Right lung (tissue), 5 donors: ENCODE data around the gene WARS2. TPM values are rescaled to one million over a fixed set of nuclear protein-coding genes. Genes with fewer than 3 reads are reported as not detected.
"Not testable (repeated sequence)": the region's sequence is repeated elsewhere in the genome, so short reads cannot be mapped to it uniquely, and the experiment has no call there.

Experiments used
- DNase-seq, 2 donors: peaks; one replicate each; pipeline ENCODE4 v3.0.0-alpha.2; 2013
- polyA plus RNA-seq, 5 donors: library from polyadenylated mRNA; unstranded; fragments of 120-200 nt; gene quantifications; one replicate each; pipeline versions ENCODE4 v1.2.1 to v1.2.3, GENCODE V29; 2013; ENCODE audit warnings: inconsistent platforms in 1 of 5, low replicate concordance in 1 of 5; ENCODE audit not compliant: insufficient read length in 5 of 5, insufficient read depth in 1 of 5

Gene WARS2
- polyA plus RNA-seq, 5 donors = 13.6 to 24.5 (median 21.6) TPM

DNA sequence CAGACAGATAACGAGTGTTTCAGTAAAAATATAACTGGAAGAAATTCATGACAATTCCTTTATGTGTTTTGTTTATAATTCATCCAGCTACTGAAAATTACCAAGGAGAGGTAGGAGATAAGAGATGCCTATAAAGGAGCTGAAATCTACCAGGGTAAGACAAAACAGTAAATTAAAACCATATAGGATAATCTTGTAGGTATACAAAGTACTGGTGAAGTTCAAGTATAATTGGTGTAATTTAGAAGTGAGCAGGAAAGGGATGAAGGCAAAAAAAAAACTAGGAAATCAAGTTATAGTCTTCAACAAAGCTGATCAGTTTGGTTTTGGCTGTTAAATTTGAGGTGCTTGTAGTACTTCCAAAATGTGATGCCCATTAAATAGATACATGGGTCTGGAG, 1.2 kb upstream of the WARS2 start:
- no peak for DNase-seq

DNA sequence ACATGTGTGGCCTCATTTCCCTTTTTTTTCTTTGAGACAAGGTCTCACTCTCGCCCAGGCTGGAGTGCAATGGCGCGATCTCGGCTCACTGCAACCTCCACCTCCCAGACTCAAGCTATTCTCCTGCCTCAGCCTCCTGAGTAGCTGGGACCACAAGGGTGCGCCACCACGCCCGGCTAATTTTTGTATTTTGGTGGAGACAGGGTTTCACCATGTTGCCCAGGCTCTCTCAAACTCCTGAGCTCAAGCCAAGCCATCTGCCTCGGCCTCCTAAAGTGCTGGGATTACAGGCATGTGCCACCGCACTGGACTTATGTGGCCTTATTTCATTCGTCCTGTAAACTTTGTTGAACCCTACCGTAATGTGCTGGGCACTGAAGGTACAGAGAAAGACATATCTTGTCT, 569 bp upstream of the WARS2 start:
- no peak for DNase-seq

DNA sequence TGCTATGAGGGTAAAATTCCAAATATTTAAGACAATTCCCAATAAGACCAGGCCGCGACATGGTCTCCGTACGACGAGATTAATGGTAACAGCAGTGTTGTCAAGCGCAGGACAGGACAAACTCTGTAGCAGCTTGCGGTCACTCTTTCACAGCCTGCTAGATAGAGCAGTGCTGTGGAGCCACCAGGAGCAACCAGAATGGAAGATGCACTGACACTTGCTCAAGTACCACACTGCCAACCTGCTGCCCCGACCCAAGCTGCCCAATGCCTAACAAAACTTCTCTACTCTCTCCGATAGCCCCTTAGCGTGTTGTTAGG, 636 bp downstream of the WARS2 start:
- DNase-seq = no peak

DNA sequence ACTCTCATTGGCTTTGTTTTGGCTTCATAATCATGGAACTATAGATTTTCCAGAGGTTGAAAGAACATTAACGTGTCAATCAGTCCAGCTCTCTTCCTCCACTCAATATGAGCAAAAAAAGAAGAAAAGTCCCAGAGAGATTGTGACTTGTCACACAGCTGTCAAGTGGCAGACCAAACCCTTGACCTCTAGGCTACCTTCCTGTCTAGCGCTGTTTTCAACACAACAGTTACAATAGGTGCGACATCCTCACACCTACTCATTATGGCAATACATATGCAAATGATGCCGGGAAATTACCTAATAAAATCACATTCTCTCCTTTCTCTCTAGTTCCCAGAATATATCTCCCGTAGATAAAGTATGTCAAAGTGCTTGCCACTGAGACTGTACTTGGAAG, 1.1 kb downstream of the WARS2 start:
- DNase-seq = no peak

DNA sequence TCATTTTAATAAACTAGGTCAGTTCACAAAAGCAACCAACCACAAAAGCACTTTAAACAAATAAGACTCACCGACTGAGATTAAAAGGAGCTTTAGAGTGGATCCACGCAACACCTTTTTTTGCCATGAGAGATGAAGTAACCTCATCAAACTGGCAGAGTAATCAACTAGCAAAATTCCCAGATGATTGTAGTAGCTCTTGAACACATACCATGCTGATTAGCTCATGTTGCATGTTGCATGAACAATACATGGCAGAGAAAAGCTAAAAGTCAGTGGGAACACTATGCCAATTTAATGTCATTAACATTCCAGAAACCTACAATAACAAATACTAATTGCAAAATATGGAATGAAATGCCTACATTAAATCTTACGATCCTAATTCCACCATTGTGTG, 4.1 kb downstream of the WARS2 start:
- DNase-seq = no peak

DNA sequence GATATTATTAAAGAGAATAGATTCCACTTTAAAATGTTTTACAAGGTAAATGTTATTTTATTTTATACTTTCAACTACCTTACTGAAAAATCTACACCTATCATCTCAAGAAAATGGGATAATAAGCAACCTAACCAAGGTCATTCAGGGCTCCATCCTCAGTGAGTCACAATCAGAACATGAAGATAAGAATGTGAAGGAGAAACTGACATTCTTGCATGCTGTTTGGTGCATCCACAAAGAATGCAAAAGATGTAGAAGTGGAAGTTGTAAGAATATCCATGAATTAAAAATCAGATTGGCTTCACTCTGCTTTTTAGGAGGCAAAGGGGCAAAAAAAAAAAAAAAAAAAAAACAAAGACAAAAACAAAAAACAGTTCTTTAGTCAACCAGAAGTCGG, 6.5 kb downstream of the WARS2 start:
- DNase-seq = no peak

DNA sequence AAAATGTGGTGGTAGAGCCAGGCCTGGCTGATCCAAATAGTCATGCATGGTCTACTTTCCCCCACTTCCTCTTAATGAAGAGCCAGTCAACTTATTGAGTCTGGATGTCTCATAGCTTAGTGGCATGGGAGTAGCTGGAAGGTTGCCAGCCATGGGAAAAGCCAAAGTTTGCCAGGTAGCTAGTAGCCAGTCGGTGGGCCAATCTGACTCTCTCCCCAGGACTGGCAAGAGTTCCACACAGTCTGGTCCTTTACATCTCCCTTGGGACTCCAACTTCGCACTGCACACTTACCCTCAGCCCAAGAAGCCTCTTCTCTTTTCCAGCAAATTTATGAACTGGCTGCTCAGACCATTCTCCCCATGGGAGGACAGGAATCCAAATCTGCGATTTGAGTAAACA, 8.3 kb downstream of the WARS2 start:
- no peak for DNase-seq

DNA sequence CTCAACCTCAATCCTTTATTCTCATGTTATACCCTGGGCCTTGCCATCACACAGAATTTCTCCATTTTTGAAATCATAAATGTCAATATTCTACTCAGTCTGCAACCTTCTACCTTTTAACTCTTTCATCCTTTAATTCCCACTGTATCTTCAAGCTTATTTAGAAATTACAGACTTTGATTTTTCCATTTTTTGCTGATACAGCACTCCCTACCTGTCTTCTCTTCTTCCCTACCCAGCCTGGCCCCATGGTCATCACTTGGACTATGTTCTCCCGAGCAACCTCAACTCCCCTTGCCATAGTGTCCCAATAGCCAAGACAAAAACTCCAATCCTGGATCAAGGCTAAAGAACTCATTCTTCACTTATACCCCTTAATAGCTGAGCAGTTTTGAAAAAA, 14.6 kb downstream of the WARS2 start:
- no peak for DNase-seq

DNA sequence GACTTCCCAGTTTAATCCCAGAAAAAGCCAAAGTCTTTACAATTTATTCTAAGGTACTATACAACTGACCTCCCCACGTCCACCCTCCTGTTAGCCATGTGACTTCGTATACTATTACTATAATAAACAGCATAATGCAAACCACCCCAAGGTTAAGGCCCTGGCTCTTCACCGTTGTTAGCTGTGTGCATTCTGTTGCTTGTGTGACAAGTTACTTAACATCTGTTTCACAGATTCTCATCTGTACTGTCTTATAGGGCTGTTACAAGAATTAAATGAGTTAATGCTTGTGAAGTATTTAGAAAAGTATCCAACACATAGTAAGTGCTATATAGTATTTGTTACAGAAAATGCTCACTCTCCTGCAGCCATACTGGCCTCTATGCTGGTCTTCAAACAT, 15.7 kb downstream of the WARS2 start:
- DNase-seq = no peak

DNA sequence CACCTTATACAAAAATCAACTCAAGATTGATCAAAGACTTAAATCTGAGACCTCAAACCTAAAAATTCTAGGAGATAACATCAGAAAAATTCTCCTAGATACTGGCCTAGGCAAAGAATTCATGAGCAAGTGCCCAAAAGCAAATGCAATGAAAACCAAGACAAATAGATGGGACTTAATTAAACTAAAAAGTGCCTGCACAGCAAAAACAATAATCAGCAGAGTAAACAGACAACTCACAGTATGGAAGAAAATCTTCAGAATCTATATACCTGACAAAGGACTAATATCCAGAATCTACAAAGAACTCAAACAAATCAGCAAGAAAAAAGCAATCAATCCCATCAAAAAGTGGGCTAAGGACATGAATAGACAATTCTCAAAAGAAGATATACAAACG, 18.6 kb downstream of the WARS2 start:
- DNase-seq = not testable (repeated sequence)

DNA sequence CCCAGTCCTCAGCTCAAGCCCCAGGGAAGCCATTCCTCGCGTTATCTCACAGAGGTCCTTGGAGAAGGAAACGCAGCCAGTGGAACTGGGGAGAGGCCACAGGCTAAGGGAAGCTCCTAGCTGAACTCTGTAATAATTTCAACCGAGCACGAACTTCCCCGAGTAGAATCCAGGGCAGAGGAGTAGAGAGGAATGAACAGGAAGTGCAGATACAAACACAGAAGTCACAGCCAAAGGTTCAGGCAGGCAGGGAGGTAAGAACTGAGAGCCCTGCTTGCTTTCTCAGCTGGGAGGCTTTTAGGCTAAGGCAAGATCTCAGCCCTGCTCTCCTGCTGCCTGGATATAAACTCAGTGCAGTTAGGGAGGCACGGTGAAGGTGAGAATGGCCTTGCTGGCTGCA, 23.7 kb downstream of the WARS2 start:
- no peak for DNase-seq

DNA sequence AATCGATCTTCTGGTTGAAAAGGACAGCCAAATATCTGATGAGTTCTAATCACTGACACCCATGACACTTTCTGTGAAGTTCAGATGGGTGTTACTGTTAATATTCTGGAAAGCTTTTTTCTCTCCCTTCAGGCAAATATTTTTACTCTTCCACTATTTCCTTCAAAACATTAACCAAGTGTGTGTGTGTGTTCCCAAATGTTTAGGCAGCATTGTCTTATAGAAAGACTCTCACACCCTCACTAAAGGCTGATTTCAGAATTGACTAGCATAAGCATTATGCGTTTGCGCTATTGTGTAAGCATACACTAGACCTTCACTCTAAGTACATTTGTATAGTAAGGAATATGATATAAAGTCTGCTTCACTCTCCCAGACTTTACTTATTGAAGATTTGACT, 24.7 kb downstream of the WARS2 start:
- no peak for DNase-seq

DNA sequence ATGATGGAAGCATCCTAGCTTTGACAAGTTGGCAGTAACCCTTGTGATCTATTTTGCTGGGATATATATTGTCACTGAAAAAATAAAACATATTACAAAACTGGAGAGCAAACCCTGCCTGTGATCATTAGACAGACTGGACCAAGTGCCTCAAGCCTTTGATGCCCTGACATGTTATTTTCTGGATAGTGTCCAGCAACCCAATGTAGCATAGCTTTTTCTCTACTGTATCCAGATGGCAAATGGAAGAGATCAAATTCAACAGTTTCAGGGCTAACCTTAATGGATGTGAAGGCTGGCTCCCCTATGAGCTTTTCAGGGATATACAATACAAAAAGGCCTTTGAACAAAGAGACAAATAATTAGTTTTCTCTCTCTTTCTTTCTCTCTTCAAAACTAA, 25.1 kb downstream of the WARS2 start:
- peak in 1 of 2 donors; percentile 12 for DNase-seq

DNA sequence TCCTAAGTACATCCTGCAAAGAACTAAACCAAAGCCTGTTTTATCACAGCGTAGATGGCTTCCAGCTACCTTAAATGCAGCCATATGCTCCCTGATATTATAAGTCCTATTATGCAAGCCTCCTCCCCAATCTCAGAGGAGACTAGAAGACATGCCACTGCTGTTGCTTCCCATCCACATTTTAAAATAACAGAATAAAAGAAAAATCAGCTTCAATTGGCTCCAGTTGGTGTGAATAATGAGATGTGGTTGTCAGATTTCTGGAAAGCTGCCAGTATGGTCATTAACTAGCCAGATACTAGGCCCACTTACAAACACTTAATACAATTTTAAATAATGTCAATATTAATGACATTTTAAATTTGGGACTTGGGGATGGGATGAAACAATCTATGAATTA, 25.7 kb downstream of the WARS2 start:
- peak; percentile 31 to 46 for DNase-seq

DNA sequence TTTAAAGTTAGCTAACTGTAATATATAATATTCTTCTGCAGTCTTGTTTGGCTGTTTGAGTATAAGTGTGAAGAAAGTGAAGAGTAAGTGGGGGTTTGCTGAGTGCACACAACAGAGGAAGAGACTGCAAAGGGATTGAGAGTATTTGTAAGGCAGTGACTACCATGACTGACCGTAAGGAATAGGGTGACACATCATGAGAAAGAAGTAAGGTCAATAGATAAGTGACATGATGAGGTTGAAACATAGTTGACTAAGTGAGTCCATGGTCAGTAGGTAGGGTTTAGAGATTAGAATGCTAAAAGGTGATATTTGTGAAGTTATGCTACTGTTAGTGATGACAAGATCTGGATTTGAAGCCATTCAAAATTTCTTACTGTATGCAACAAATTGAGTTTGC, 27.7 kb downstream of the WARS2 start:
- no peak for DNase-seq

DNA sequence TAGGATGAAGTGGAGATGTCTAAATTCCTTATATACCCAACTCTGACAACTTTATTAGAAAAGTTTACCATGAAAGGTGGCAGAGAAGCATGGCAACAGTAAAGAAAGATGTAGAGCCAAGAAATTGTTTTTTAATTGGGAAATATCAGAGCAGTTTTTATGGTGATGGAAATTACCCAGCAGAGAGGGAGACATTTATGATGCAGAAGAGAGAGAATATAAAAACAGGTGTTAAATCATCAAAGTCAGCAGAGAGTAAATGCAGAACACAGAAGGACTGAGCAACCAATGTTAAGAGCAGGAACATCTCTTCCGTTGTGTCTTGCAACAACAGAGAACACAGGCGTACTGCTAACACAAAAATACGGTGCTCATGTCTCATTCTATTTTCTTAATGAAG, 28.2 kb downstream of the WARS2 start:
- DNase-seq = no peak

DNA sequence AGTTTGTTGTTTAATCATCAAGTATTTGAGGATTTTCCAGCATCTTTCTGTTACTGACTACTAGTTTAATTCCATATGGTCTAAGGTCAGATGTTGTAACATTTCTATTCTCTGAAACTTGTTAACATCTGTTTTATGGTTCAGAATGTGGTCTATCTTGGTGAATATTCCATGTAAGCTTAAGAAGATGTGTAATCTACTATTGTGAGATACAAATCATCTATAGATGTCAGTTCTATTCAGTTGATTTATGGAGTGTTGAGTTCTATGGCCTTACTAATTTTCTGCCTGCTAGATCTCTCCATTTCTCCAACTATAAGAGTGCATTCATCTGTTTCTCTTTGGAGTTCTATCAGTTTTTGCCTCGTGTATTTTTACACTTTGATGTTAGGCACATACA, 31.5 kb downstream of the WARS2 start:
- DNase-seq = no peak

DNA sequence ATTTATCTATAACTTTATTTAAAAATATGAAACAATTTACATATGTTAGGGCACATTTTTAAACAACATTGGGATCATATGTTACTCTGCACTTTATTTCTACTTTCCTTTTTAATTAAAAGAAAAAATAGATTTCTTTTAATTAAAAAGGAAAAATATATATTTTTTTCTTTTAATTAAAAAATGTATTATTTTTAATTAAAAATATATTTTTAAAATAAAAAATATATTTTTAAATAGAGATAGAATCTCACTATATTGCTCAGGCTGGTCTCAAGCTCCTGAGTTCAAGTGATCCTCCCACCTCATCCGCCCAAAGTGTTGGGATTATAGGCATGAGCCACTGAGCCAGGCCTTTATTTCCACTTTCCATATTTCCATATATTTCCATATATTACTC, 36.7 kb downstream of the WARS2 start:
- DNase-seq = no peak

DNA sequence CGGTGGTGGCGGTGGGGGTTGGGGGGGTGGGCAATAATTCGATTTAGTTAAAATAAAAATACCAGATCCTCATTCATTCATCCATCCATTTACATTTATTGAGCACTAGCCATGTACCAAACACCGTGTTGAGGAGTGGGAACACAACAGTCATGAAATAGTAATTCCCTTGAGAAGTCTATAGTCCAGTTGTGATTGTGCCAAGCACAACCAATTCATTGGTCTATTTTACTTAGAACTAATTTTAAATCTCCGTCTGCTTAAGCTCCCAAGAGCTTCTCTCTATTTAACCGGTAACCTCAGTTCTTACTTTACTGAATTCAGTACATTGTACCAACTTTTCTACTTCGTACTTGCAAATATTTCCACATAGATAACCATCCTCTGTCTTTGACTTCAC, 38.4 kb downstream of the WARS2 start:
- DNase-seq = no peak

DNA sequence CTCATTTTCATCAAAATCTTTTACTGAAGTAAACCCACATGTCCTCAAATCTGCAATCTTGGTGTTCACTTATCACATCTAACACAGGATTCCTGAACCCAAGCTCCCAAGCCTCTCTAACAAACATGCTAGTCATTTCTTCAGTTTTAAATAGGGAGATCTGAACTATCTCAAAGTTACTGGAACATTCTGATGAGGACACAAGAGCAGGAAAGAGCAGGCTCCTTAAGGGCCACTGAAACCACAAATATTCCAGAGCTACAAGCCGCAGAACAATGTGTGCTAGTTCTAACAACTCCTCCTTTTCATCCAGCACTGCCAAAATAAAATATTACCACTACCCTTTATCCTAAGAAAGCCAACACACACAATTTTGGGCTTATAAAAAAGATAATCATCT, 38.9 kb downstream of the WARS2 start:
- no peak for DNase-seq

DNA sequence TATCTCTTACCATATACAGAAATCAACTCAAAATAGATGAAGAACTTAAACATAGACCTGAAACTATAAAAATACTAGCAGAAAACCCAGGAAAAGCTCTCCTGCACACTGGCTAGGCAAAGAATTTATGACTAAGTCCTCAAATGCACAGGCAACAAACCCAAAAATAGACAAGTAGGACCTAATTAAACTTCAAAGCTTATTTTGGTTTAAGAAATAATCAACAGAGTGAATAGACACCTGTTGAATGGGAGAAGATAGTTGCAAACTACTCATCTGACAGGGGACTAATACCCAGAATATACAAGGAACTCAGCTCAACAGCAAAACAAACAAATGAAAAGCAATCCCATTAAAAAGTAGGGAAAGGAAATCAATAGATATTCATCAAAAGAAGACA, 40.7 kb downstream of the WARS2 start:
- no peak for DNase-seq

DNA sequence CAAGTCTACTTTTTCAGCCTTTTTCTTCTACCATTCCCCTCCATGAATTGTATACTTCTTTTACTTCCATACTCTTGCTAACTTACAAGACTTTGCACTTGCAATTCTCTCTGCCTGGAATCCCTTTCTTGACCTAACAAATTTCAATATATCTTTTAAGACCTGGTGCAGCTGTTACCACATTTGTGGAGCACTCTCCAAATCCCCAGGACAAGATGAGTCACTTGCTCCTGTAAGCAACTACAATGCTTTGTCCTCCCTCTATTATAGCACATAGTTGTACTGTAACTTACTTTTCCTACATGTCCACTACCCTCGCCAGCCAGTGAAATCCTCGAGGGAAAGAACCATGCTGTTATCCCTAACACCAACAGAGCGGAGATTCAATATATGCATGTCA, 43.1 kb downstream of the WARS2 start:
- no peak for DNase-seq

DNA sequence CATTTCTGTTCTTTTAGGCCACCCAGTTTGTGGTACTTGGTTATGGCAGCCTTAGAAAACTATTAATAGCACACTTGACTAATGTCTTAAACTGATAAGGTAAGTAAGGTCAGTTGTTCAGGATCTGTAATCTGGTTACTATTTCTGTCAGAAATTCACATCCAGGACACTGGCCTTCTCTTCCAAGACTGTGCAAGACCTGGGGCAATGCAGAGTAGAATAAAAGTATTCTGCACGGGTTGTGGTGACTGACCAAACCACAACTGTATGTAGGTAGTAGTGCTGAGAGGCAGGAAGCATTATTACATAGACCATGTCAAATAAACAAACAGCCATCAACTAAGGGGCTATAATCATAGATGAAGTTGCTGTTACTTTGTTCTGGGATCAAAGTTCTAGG, 46.7 kb downstream of the WARS2 start:
- DNase-seq = no peak

DNA sequence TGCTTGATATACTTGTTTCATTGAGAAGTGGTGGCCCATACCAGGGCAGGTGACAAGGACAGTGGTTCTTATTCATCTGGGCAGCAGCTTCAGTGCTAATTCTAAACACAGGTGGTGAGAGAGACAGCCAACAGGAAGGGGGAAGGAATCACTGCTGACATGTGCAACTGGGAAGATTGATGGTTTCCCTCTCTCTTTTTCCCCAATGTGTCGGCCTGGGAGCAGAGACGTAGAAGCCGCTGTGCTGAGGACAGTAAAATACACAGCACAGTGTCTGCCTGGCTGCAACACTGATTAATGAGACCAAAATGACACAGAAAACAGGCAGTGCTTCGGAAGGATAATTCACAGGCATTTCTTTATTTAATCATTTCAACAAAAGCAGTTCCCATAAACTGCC, 48.8 kb downstream of the WARS2 start:
- DNase-seq = no peak

DNA sequence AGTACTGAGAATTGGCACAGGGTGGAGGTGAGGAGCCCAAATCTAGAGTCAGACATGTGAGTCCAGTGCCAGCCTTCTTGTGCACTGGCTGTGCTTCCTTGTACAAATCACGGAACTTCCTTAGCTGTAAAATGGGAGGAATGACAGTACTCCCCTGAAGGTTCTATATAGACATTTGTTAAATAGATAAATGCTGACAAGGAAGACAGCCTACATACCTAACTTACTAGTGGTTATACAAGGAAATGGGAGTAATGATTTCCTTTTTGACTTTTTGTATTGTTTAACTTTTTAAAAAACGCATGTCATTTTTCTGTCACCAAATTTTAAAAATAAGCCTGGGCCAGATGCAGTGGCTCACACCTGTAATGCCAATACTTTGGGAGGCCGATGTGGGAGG, 50.2 kb downstream of the WARS2 start:
- no peak for DNase-seq

DNA sequence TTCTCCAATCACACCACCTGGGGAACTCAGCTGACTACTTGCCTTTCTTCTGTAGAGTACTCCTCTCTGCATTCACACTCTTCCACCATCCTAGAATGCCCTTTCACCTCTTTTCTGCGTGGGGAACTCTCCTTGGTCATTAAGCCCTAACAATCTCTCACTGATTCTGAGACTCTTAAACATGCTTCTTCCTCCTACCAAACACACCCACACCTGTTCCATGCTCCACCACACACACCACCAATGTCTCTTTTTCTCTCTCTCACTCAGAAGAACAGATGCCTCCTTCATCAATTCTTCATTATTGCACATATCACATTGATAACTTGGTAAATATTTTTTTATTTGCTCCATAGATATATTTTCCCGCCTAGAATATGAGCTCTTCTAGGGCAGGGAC, 53.6 kb downstream of the WARS2 start:
- no peak for DNase-seq
